OCI-LY7 (cell line): ENCODE measurements around the gene CALD1. TPM values are rescaled to one million over a fixed set of nuclear protein-coding genes. Genes with fewer than 3 reads are reported as not detected.

Experiments
- BruUV-seq: library from RNA; stranded (reverse); fragments of 400-500 nt; replicated peaks from 2 replicates; lab custom pipeline; 2021; lab: Mats Ljungman, UMichigan
- CTCF ChIA-PET: fragments of 300-600 bp; sonication (Branson Sonifier 250); formaldehyde crosslinking; loops from one replicate; lab custom pipeline; 2022; ENCODE audit warnings: antibody characterized with exemption; ENCODE audit not compliant: unreplicated experiment; lab: Charles Lee
- POLR2A ChIA-PET: fragments of 300-600 bp; sonication (Branson Sonifier 250); formaldehyde crosslinking; loops from one replicate; lab custom pipeline; 2022; ENCODE audit warnings: antibody characterized with exemption; lab: Charles Lee
- DNase-seq: peaks from one replicate; pipeline ENCODE4 v3.0.0-alpha.2; 2015; ENCODE audit warnings: low spot score
- H2AFZ ChIP-seq: fragments of 200-600 bp; sonication (generic), shearing (Covaris generic); 2 replicates; pipeline ENCODE4 v1.6.1; 2014; ENCODE audit warnings: mild to moderate bottlenecking, antibody characterized with exemption, low read length, moderate library complexity
- H3K27ac ChIP-seq: fragments of 200-600 bp; sonication (generic); 2 replicates; pipeline ENCODE4 v1.5.1; 2014; ENCODE audit warnings: mixed run types, low read depth, mild to moderate bottlenecking, moderate library complexity, low read length, inconsistent platforms; ENCODE audit not compliant: poor library complexity, severe bottlenecking
- H3K36me3 ChIP-seq: fragments of 200-600 bp; sonication (generic); 2 replicates; pipeline ENCODE4 v1.6.1; 2014; ENCODE audit warnings: mild to moderate bottlenecking, antibody characterized with exemption, low read length, moderate library complexity, mixed read lengths; ENCODE audit not compliant: insufficient read depth
- H3K4me1 ChIP-seq: fragments of 200-600 bp; sonication (generic); 2 replicates; pipeline ENCODE4 v1.5.1; 2014; ENCODE audit warnings: mild to moderate bottlenecking, low read length; ENCODE audit not compliant: insufficient read depth, poor library complexity, severe bottlenecking
- H3K4me2 ChIP-seq: fragments of 200-600 bp; sonication (generic); 2 replicates; pipeline ENCODE4 v1.6.1; 2014; ENCODE audit warnings: mild to moderate bottlenecking, low read length
- H3K4me3 ChIP-seq: fragments of 200-600 bp; sonication (generic); 2 replicates; pipeline ENCODE4 v1.5.1; 2014; ENCODE audit warnings: mild to moderate bottlenecking, low read depth, low read length; ENCODE audit not compliant: poor library complexity, severe bottlenecking
- H3K79me2 ChIP-seq: fragments of 200-600 bp; sonication (generic); 2 replicates; pipeline ENCODE4 v1.6.1; 2016; ENCODE audit warnings: low read depth, mild to moderate bottlenecking, low read length, moderate library complexity, mixed read lengths; ENCODE audit not compliant: insufficient read depth
- H3K9me2 ChIP-seq: fragments of 200-600 bp; sonication (generic); 2 replicates; pipeline ENCODE4 v1.6.1; 2016; ENCODE audit warnings: mild to moderate bottlenecking, low read length, mixed read lengths; ENCODE audit not compliant: insufficient read depth
- H3K9me3 ChIP-seq: fragments of 200-600 bp; sonication (generic); 2 replicates; pipeline ENCODE4 v1.6.1; 2014; ENCODE audit warnings: mild to moderate bottlenecking, mixed run types, low read length, mixed read lengths
- H4K20me1 ChIP-seq: fragments of 200-600 bp; sonication (generic); 2 replicates; pipeline ENCODE4 v1.6.1; 2014; ENCODE audit warnings: mild to moderate bottlenecking, antibody characterized with exemption, low read length, moderate library complexity, mixed read lengths; ENCODE audit not compliant: insufficient read depth
- EZH2phosphoT487 ChIP-seq: fragments of 200-600 bp; sonication (generic); IDR thresholded peaks from 2 replicates; pipeline ENCODE4 v1.6.1; 2018; ENCODE audit warnings: low read depth, borderline replicate concordance, mild to moderate bottlenecking, mixed run types, antibody characterized with exemption, low read length, moderate library complexity, mixed read lengths
- intact Hi-C: fragments of 100-400 bp; cut with micrococcal nuclease; formaldehyde crosslinking; loops from one replicate; pipeline ENCODE4 v1.10.0; 2022; ENCODE audit not compliant: unreplicated experiment
- total RNA-seq, 2 experiments: library from RNA; depleted of rRNA in 1 of 2; stranded (reverse); fragments of >200 nt in 1 of 2; shearing (Covaris generic) in 1 of 2; gene quantifications; 2 replicates each; pipeline ENCODE4 v1.2.3, GENCODE V29; 2014 to 2022
- TF ChIP-seq, protein P1 (sequence below): fragments of 200-600 bp; sonication (generic); conservative IDR thresholded peaks from 2 replicates; pipeline ENCODE4 v1.5.1; 2014; ENCODE audit warnings: mild to moderate bottlenecking, antibody characterized with exemption, low read length, moderate library complexity, mixed read lengths

The CALD1 gene
- total RNA-seq, 2 experiments from 2014 or later: 0.25 to 0.49 TPM

- no peak for TF ChIP-seq EZH2phosphoT487
- TF ChIP-seq, protein P1, sequence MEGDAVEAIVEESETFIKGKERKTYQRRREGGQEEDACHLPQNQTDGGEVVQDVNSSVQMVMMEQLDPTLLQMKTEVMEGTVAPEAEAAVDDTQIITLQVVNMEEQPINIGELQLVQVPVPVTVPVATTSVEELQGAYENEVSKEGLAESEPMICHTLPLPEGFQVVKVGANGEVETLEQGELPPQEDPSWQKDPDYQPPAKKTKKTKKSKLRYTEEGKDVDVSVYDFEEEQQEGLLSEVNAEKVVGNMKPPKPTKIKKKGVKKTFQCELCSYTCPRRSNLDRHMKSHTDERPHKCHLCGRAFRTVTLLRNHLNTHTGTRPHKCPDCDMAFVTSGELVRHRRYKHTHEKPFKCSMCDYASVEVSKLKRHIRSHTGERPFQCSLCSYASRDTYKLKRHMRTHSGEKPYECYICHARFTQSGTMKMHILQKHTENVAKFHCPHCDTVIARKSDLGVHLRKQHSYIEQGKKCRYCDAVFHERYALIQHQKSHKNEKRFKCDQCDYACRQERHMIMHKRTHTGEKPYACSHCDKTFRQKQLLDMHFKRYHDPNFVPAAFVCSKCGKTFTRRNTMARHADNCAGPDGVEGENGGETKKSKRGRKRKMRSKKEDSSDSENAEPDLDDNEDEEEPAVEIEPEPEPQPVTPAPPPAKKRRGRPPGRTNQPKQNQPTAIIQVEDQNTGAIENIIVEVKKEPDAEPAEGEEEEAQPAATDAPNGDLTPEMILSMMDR: no peak
- no TSS peak for BruUV-seq
- ChIA-PET POLR2A (no interaction called here), CTCF (no interaction called here)
- no peaks in the 10 kb centered on the region for H3K79me2 ChIP-seq
- no peaks in the 10 kb centered on the region for H3K36me3 ChIP-seq
- DNase-seq: no peak
- intact Hi-C loops: no loop called here
- H3K4me1 ChIP-seq: no peaks in the 10 kb centered on the region
- no peak overlapping the region for H3K4me3 ChIP-seq
- H3K9me2 ChIP-seq: no peaks in the 10 kb centered on the region
- H3K27ac ChIP-seq: no peak overlapping the region
- no peak overlapping the region for H3K4me2 ChIP-seq
- no peak overlapping the region for H2AFZ ChIP-seq
- H3K9me3 ChIP-seq: no peaks in the 10 kb centered on the region
- H4K20me1 ChIP-seq: no peaks in the 10 kb centered on the region
Measured at GRCh38 chr7:134903073-134903790, 123.8 kb downstream of the CALD1 start.

DNA sequence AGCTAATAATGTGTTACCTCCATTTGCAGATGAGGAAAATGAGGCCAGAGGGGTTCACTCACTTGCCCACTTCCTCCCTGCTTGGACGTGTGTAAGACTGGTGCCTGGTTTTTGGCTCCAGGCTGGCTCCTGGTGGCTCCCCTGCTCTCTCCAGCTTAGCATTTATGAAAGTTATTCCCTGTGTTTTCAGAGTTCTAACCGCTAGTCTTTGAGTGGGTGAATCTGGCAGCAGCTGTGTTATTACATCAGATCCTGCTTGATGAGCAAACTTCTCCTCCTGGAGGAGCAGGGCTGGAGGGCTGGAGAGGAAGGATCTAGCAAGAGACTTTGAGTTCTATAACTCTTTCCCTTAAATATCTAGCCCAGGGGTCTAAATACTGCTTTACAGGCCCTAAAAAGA is 125.9 kb downstream of the CALD1 start:
- H3K79me2 ChIP-seq: no peaks in the 10 kb centered on the region
- no peak overlapping the region for H3K4me2 ChIP-seq
- CTCF ChIA-PET: no interaction called here
- intact Hi-C loops: no loop called here
- TF ChIP-seq, protein P1: no peak
- no peak for TF ChIP-seq EZH2phosphoT487
- POLR2A ChIA-PET: interaction anchor here (1.0 kb wide), 1 partner anchor 185 kb away, joined by 8 read pairs; no protein-coding TSS in a partner anchor
- no peaks in the 10 kb centered on the region for H4K20me1 ChIP-seq
- DNase-seq: no peak
- no peaks in the 10 kb centered on the region for H3K9me3 ChIP-seq
- H3K4me1 ChIP-seq: no peaks in the 10 kb centered on the region
- H3K4me3 ChIP-seq: no peak overlapping the region
- H2AFZ ChIP-seq: no peak overlapping the region
- BruUV-seq: no TSS peak
- no peak overlapping the region for H3K27ac ChIP-seq
- no peaks in the 10 kb centered on the region for H3K36me3 ChIP-seq
- H3K9me2 ChIP-seq: no peaks in the 10 kb centered on the region

GRCh38 chr7:134907000-134907399 is 127.6 kb downstream of the CALD1 start:
- no TSS peak for BruUV-seq

More at GRCh38 chr7:134907000-134907399, 127.6 kb downstream of the CALD1 start:
- no peak overlapping the region for H3K27ac ChIP-seq
- no peaks in the 10 kb centered on the region for H3K36me3 ChIP-seq
- H4K20me1 ChIP-seq: no peaks in the 10 kb centered on the region
- H3K4me2 ChIP-seq: no peak overlapping the region
- no peak for TF ChIP-seq EZH2phosphoT487
- TF ChIP-seq, protein P1: no peak
- H3K4me3 ChIP-seq: no peak overlapping the region
- no peak overlapping the region for H2AFZ ChIP-seq
- H3K9me3 ChIP-seq: no peaks in the 10 kb centered on the region
- H3K4me1 ChIP-seq: no peaks in the 10 kb centered on the region
- no peaks in the 10 kb centered on the region for H3K9me2 ChIP-seq
- intact Hi-C loops: no loop called here
- DNase-seq: no peak
- POLR2A ChIA-PET: no interaction called here
- H3K79me2 ChIP-seq: no peaks in the 10 kb centered on the region
- CTCF ChIA-PET: no interaction called here
